ENCODE data around the gene NAIF1.

GRCh38 chr9:128094166-128094949 is 27.2 kb upstream of the NAIF1 start:
- TF ChIP-seq, protein P1, sequence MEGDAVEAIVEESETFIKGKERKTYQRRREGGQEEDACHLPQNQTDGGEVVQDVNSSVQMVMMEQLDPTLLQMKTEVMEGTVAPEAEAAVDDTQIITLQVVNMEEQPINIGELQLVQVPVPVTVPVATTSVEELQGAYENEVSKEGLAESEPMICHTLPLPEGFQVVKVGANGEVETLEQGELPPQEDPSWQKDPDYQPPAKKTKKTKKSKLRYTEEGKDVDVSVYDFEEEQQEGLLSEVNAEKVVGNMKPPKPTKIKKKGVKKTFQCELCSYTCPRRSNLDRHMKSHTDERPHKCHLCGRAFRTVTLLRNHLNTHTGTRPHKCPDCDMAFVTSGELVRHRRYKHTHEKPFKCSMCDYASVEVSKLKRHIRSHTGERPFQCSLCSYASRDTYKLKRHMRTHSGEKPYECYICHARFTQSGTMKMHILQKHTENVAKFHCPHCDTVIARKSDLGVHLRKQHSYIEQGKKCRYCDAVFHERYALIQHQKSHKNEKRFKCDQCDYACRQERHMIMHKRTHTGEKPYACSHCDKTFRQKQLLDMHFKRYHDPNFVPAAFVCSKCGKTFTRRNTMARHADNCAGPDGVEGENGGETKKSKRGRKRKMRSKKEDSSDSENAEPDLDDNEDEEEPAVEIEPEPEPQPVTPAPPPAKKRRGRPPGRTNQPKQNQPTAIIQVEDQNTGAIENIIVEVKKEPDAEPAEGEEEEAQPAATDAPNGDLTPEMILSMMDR (IDR thresholded peaks at IDR 0.05; ENCODE audit: low read length) = no peak
- TF ChIP-seq EZH2 (IDR thresholded peaks at IDR 0.05; ENCODE audit: borderline replicate concordance, low read length) = no peak
